Fibroblast of skin of left quadriceps (primary cell): ENCODE data around the gene ARV1.
"Not testable (repeated sequence)": the region's sequence is repeated elsewhere in the genome, so short reads cannot be mapped to it uniquely, and the experiment has no call there.

Experiments
- DNase-seq, 2 experiments: peaks; one replicate each; pipeline ENCODE4 v3.0.0-alpha.2; 2013; ENCODE audit warnings: low read depth in 2 of 2

Gene ARV1

GRCh38 chr1:231041719-231042261, 62.9 kb downstream of the ARV1 start:
- no peak for DNase-seq

GRCh38 chr1:231044588-231044987, 65.7 kb downstream of the ARV1 start:
- DNase-seq: no peak

- no peak for DNase-seq
Observed at GRCh38 chr1:231045286-231045685, 66.4 kb downstream of the ARV1 start.

GRCh38 chr1:231045921-231046729, 67.2 kb downstream of the ARV1 start:
- DNase-seq: not testable (repeated sequence)

GRCh38 chr1:231046730-231047395, 68.0 kb downstream of the ARV1 start:
- no peak for DNase-seq

- not testable (repeated sequence) for DNase-seq
Observed at GRCh38 chr1:231047529-231047928, 68.6 kb downstream of the ARV1 start.

- DNase-seq: not testable (repeated sequence)
Observed at GRCh38 chr1:231048419-231048818, 69.5 kb downstream of the ARV1 start.

GRCh38 chr1:231049121-231049979, 70.5 kb downstream of the ARV1 start:
- no peak for DNase-seq
